Measurements from ENCODE around the gene GREB1.

GRCh38 chr2:11559066-11559785 is 25.4 kb downstream of the GREB1 start:
- TF ChIP-seq CTCF (IDR thresholded peaks at IDR 0.05; ENCODE audit: insufficient read depth, low read length, poor library complexity, severe bottlenecking) (no peak), EZH2phosphoT487 (conservative IDR thresholded peaks at IDR 0.05; ENCODE audit: low read length) (no peak)
